Endothelial cell of umbilical vein (primary cell): ENCODE measurements around the gene SLC15A3. TPM values are rescaled to one million over a fixed set of nuclear protein-coding genes. Genes with fewer than 3 reads are reported as not detected.

Source experiments
- BruUV-seq: library from RNA; stranded (reverse); fragments of 400-500 nt; replicated peaks from 2 replicates; lab custom pipeline; 2021; lab: Mats Ljungman, UMichigan
- CTCF ChIA-PET: fragments of 300-600, 350-600 bp; sonication (Branson Sonifier 250); formaldehyde crosslinking; loops from one replicate; lab custom pipeline; 2021; ENCODE audit warnings: antibody characterized with exemption, inconsistent platforms; lab: Charles Lee
- POLR2A ChIA-PET: fragments of 300-600, 350-600 bp; sonication (Branson Sonifier 250); formaldehyde crosslinking; loops from one replicate; lab custom pipeline; 2021; ENCODE audit warnings: antibody characterized with exemption, inconsistent platforms; lab: Charles Lee
- DNase-seq: peaks from one replicate; pipeline ENCODE4 v3.0.0-alpha.2; 2011; ENCODE audit warnings: low read depth, low spot score
- FAIRE-seq: peaks from 2 replicates; lab custom pipeline; 2011; peaks lifted over from hg19 to GRCh38; lab: Jason Lieb, UNC
- H2AFZ ChIP-seq: 2 replicates; pipeline ENCODE4 v1.6.0; 2012; ENCODE audit warnings: low read depth, low read length, control low read depth, inconsistent platforms
- H3K27ac ChIP-seq: 2 replicates; pipeline ENCODE4 v1.5.1; 2011; ENCODE audit warnings: low read depth, mild to moderate bottlenecking, control low read depth, low read length, moderate library complexity; ENCODE audit not compliant: insufficient read depth
- H3K27me3 ChIP-seq, 2 experiments: 2 replicates each; pipeline versions ENCODE4 v1.6.0 to v1.6.1; 2011; ENCODE audit warnings: low read length in 2 of 2, mixed read lengths in 1 of 2; ENCODE audit not compliant: control insufficient read depth in 2 of 2, insufficient read depth in 2 of 2
- H3K36me3 ChIP-seq, 2 experiments: 2 replicates in 1 of 2; 3 replicates in 1 of 2; pipeline ENCODE4 v1.5.1; 2011; ENCODE audit warnings: low read length in 2 of 2, mild to moderate bottlenecking in 1 of 2, moderate library complexity in 1 of 2; ENCODE audit not compliant: control insufficient read depth in 2 of 2, insufficient read depth in 2 of 2; ENCODE audit errors: extremely low read depth in 1 of 2
- H3K4me1 ChIP-seq: 3 replicates; pipeline ENCODE4 v1.5.1; 2011; ENCODE audit warnings: mild to moderate bottlenecking, low read length; ENCODE audit not compliant: control insufficient read depth, insufficient read depth; ENCODE audit errors: extremely low read depth
- H3K4me2 ChIP-seq: 2 replicates; pipeline ENCODE4 v1.6.1; 2011; ENCODE audit warnings: low read length, control low read depth, mixed read lengths; ENCODE audit not compliant: insufficient read depth
- H3K4me3 ChIP-seq, 3 experiments: fragments of 200-600 bp in 1 of 3; sonication (generic), shearing (Covaris generic) in 1 of 3; replicated peaks in 1 of 3; 2 replicates each; pipeline ENCODE4 v1.5.1; 2011 to 2016; ENCODE audit warnings: control low read depth in 3 of 3, low read length in 3 of 3, mild to moderate bottlenecking in 2 of 3, inconsistent platforms in 1 of 3, low read depth in 1 of 3, moderate library complexity in 1 of 3; ENCODE audit not compliant: insufficient read depth in 1 of 3
- H3K79me2 ChIP-seq: 2 replicates; pipeline ENCODE4 v1.6.0; 2012; ENCODE audit warnings: low read length, inconsistent platforms; ENCODE audit not compliant: control insufficient read depth, insufficient read depth
- H3K9ac ChIP-seq: replicated peaks from 2 replicates; pipeline ENCODE3; 2011; ENCODE audit warnings: low read length, control low read depth; ENCODE audit not compliant: insufficient read depth; ENCODE audit errors: extremely low read depth
- H3K9me1 ChIP-seq: replicated peaks from 3 replicates; pipeline ENCODE4 v1.6.0; 2011; ENCODE audit warnings: mild to moderate bottlenecking, low read length; ENCODE audit not compliant: control insufficient read depth, insufficient read depth; ENCODE audit errors: extremely low read depth
- H3K9me3 ChIP-seq: replicated peaks from 2 replicates; pipeline ENCODE4 v1.5.1; 2012; ENCODE audit warnings: low read length, inconsistent platforms; ENCODE audit not compliant: control insufficient read depth, insufficient read depth
- H4K20me1 ChIP-seq: replicated peaks from 2 replicates; pipeline ENCODE3; 2011; ENCODE audit warnings: mild to moderate bottlenecking, low read length; ENCODE audit not compliant: control insufficient read depth, insufficient read depth; ENCODE audit errors: extremely low read depth
- FOS ChIP-seq: IDR thresholded peaks from 2 replicates; pipeline ENCODE4 v1.6.1; 2011; ENCODE audit warnings: mild to moderate bottlenecking, low read length, moderate library complexity, borderline replicate concordance; ENCODE audit not compliant: insufficient read depth
- GATA2 ChIP-seq: IDR thresholded peaks from 2 replicates; pipeline ENCODE4 v1.7.0; 2011; ENCODE audit warnings: low read depth, mild to moderate bottlenecking, moderate library complexity, mixed read lengths, low read length; ENCODE audit not compliant: insufficient read length, insufficient read depth
- POLR2A ChIP-seq: IDR thresholded peaks from 2 replicates; pipeline ENCODE4 v1.6.1; 2012; ENCODE audit warnings: low read depth, mild to moderate bottlenecking, control low read depth, low read length
- dilution Hi-C: fragments of 300-500 bp; cut with MboI; formaldehyde crosslinking; loops from one replicate; pipeline ENCODE4 v1.15.0; 2019; ENCODE audit warnings: low sequenced_read_pairs; ENCODE audit not compliant: extremely low pct_ligation_motif_present
- intact Hi-C: fragments of 100-400 bp; cut with micrococcal nuclease; formaldehyde crosslinking; loops from one replicate; pipeline ENCODE4 v1.10.0; 2022
- polyA plus RNA-seq, 4 experiments: library from polyadenylated mRNA; depleted of rRNA in 3 of 4; stranded (reverse) in 3 of 4; unstranded in 1 of 4; fragments of >200 nt; gene quantifications; 2 replicates each; pipeline versions ENCODE4 v1.2.1 to v1.2.3, GENCODE V29; 2011 to 2012; ENCODE audit warnings: missing spikeins in 1 of 4
- total RNA-seq: library from RNA; stranded (reverse); gene quantifications from 2 replicates; pipeline ENCODE4 v1.2.3, GENCODE V29; 2021

SLC15A3 gene
- total and polyA plus RNA-seq, 2 donors (not counting 3 experiments of a cell fraction or from before 2014, with no cell fraction given) = 3.3 to 4.4 TPM

DNA sequence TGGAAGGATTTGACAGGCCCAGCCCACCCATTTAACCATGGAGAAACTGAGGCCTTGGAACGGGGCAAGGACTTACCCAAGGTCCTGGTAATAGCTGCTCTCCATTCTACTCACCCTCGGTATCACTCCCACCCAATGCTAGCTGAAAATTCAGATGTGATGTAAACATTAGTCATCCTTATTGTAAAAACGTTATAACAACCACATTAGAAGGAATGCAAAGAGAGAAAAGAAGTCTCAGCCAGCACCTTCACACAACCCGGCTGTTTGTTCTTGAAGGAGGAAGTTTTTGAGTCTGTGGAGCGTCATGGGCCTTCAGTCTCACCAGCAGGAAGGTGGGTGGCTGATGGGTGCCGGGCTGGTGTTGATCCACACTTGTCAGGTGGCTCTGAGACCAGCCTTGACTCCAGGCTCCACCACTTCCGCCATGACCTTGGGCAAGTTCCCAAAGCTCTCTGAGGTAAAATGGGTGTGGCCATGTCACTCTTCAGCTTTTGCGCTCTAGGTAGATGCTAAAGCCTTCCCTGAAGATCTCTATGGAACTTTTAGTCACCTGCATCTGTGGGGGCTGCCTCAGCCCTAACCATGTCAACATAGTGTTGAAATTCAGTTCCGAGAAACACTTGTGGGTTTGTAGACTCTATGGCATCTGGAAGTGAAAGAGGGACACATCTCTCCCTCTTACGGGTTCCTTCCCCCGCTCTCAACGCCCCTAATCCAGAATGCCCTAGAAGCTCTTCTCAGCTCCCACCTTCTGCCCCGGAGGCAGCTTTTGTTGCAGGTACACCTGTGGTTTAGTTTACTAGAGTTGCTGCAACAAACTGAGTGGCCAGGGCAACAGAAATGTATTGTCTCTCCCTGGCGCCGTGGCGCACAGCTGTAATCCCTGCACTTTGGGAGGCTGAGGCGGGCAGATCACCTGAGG is 34.3 kb upstream of the SLC15A3 start:
- dilution Hi-C loops = no loop called here
- Histone ChIP-seq H3K4me2 (no peak overlapping the region), H2AFZ (no peak overlapping the region), H3K27ac (no peak overlapping the region), H3K9me3 (no peaks in the 10 kb centered on the region), H3K4me3 (no peak overlapping the region), H3K9ac (no peak overlapping the region), H3K27me3 (peaks cover 4 to 14% of the 10 kb centered on the region in 2 experiments), H4K20me1 (no peaks in the 10 kb centered on the region), H3K9me1 (no peaks in the 10 kb centered on the region), H3K4me1 (no peaks in the 10 kb centered on the region), H3K79me2 (no peaks in the 10 kb centered on the region), H3K36me3 (no peaks in the 10 kb centered on the region)
- CTCF ChIA-PET = no interaction called here
- no peak for TF ChIP-seq FOS
- intact Hi-C loops = no loop called here
- FAIRE-seq = no peak
- DNase-seq = no peak
- POLR2A ChIA-PET = no interaction called here
- BruUV-seq = no TSS peak

DNA sequence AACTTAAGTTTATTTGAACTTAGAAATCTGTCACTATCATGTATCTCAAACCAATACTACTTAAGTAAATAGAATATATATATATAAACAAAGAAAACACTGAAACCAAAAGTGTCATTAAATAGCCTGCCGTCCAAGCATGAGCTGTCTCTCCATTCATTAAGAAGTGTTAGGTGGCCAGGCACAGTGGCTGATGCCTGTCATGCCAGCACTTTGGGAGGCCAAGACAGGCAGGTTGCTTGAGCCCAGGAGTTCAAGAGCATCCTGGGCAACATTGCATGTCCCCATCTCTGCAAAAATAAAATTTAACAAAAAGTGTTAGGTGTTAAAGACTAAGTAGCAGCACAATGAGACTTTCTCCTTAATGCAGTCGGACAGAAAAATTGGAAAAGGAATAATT is 33.5 kb upstream of the SLC15A3 start:
- Histone ChIP-seq H3K4me1 (no peaks in the 10 kb centered on the region), H3K4me3 (no peak overlapping the region), H4K20me1 (no peaks in the 10 kb centered on the region), H3K9me3 (no peaks in the 10 kb centered on the region), H3K9ac (no peak overlapping the region), H3K36me3 (no peaks in the 10 kb centered on the region), H3K9me1 (no peaks in the 10 kb centered on the region), H3K27ac (no peak overlapping the region), H3K27me3 (peaks cover 4 to 14% of the 10 kb centered on the region in 2 experiments), H3K4me2 (no peak overlapping the region), H3K79me2 (no peaks in the 10 kb centered on the region), H2AFZ (no peak overlapping the region)
- no peak for TF ChIP-seq GATA2
- no peak for TF ChIP-seq POLR2A
- no peak for FAIRE-seq
- CTCF ChIA-PET = no interaction called here
- POLR2A ChIA-PET = no interaction called here
- intact Hi-C loops = no loop called here
- BruUV-seq = no TSS peak
- dilution Hi-C loops = no loop called here
- no peak for DNase-seq
